ENCODE data around the gene STUM. TPM values are rescaled to one million over a fixed set of nuclear protein-coding genes. Genes with fewer than 3 reads are reported as not detected.

The STUM gene
- total and polyA plus RNA-seq, 8 donors = 0.15 to 2.1 (median 1.4) TPM

GRCh38 chr1:226654668-226655055, 106.1 kb downstream of the STUM start:
- intact Hi-C loops (cut with DNase I) = no loop called here
- H3K4me1 ChIP-seq = peaks cover 17 to 82% of the 10 kb centered on the region in 2 donors

GRCh38 chr1:226655251-226656163, 106.9 kb downstream of the STUM start:
- ATAC-seq = peak; percentile 12
- Histone ChIP-seq H3K36me3 (no peaks in the 10 kb centered on the region), H3K27me3 (no peaks in the 10 kb centered on the region), H3K9me3 (no peaks in the 10 kb centered on the region), H3K4me1 (peaks cover 23 to 84% of the 10 kb centered on the region in 2 donors), H3K27ac (peak overlapping the region in 1 of 2 donors; percentile 69), H3K4me3 (no peak overlapping the region)
- DNase-seq = peak in 1 of 4 donors; percentile 67
- intact Hi-C loops (cut with DNase I) = no loop called here
- TF ChIP-seq CTCF (IDR thresholded peaks at IDR 0.05) = no peak

More at GRCh38 chr1:226654668-226655055, 106.1 kb downstream of the STUM start:
- no peaks in the 10 kb centered on the region for H3K9me3 ChIP-seq
- H3K27me3 ChIP-seq = no peaks in the 10 kb centered on the region
- H3K36me3 ChIP-seq = no peaks in the 10 kb centered on the region
- ATAC-seq (no peak), DNase-seq (no peak)
- TF ChIP-seq CTCF (IDR thresholded peaks at IDR 0.05) = no peak
- peak overlapping the region; percentile 53 to 69 for H3K27ac ChIP-seq
- no peak overlapping the region for H3K4me3 ChIP-seq

- no peak overlapping the region for H3K4me3 ChIP-seq
- H3K36me3 ChIP-seq = no peaks in the 10 kb centered on the region
- peak in 1 of 4 donors; percentile 37 for DNase-seq
- H3K27me3 ChIP-seq = no peaks in the 10 kb centered on the region
- intact Hi-C loops (cut with DNase I) = no loop called here
- TF ChIP-seq CTCF (IDR thresholded peaks at IDR 0.05) = no peak
- H3K4me1 ChIP-seq = peaks cover 29 to 85% of the 10 kb centered on the region in 2 donors
- H3K27ac ChIP-seq = peak overlapping the region; percentile 66 to 69
- peak; percentile 51 for ATAC-seq
- H3K9me3 ChIP-seq = no peaks in the 10 kb centered on the region
Measured at GRCh38 chr1:226656201-226656600, 107.6 kb downstream of the STUM start.

- Histone ChIP-seq H3K27me3 (no peaks in the 10 kb centered on the region), H3K36me3 (no peaks in the 10 kb centered on the region), H3K9me3 (no peaks in the 10 kb centered on the region), H3K4me1 (peaks cover 34 to 90% of the 10 kb centered on the region in 2 donors), H3K4me3 (no peak overlapping the region), H3K27ac (peak overlapping the region; percentile 66 to 69)
- DNase-seq (no peak), ATAC-seq (peak; percentile 32)
- no peak for TF ChIP-seq CTCF (IDR thresholded peaks at IDR 0.05)
- intact Hi-C loops (cut with DNase I) = no loop called here
Measured at GRCh38 chr1:226656601-226657277, 108.2 kb downstream of the STUM start.

Measured in left lung (tissue), 10 donors.